IPS-15b (cell line): Measurements from ENCODE around the gene UNC119.
"Not testable (repeated sequence)": the region's sequence is repeated elsewhere in the genome, so short reads cannot be mapped to it uniquely, and the experiment has no call there.

Experiments used
- H3K27me3 ChIP-seq: one replicate; pipeline ENCODE4 v1.6.1; 2013; ENCODE audit warnings: low read length; ENCODE audit not compliant: control insufficient read depth, insufficient read depth
- H3K36me3 ChIP-seq: one replicate; pipeline ENCODE4 v1.6.1; 2013; ENCODE audit warnings: low read length; ENCODE audit not compliant: control insufficient read depth, insufficient read depth
- H3K4me1 ChIP-seq: one replicate; pipeline ENCODE4 v1.6.1; 2013; ENCODE audit warnings: mild to moderate bottlenecking, low read length; ENCODE audit not compliant: control insufficient read depth, insufficient read depth
- H3K4me3 ChIP-seq: one replicate; pipeline ENCODE4 v1.5.1; 2013; ENCODE audit warnings: low read depth, low read length
- H3K9ac ChIP-seq: one replicate; pipeline ENCODE4 v1.6.1; 2013; ENCODE audit warnings: low read depth, mild to moderate bottlenecking, low read length
- H3K9me3 ChIP-seq: one replicate; pipeline ENCODE4 v1.6.1; 2013; ENCODE audit warnings: mild to moderate bottlenecking, low read length; ENCODE audit not compliant: control insufficient read depth, insufficient read depth

UNC119 gene

DNA sequence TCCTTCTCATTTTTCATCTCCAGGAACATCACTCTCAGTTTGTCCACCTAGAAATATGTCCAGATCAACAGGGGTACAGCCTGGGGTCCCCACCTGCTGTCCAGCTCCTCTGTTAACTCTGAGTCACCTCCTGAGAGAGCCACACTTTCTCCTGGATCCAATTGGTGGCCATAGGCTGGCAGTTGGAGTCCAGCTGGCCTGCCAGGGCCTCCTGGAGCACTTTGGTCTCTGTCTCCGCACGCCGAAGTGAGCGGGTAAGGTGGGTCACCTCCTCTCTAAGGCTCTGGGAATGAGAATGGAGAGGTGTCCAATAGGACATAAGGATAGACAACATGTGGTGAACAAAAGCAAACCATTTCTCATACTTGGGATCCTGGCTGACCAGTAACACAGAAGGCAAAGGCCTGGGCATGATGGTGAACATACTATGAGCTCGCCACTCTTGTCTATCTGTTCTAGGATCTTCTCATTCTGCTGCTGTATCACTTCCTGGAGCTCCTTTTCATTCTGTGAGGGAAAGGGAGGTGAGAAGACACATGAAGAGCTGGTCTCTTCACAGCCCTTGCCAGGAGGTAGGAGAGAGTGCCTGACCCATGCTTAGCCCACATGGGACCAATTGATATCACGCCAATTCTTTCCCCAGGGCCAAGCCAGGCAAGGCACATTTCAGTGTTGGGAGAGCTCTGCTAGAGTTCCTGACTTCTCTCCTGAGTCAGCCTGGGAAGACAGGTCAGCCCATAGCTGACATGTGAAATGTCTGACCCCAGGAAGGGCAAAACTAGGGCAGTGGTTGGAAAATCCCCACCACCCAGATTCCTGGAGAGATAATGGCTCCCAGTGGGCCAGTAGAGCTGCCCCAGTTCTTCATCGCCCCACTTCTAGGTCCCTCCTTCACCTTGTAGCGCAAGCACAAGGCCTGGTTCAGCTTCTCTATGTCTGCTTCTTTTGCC is 26.1 kb upstream of the UNC119 start:
- Histone ChIP-seq H3K27me3 (peaks cover 7% of the 10 kb centered on the region), H3K9ac (no peak overlapping the region), H3K36me3 (peaks cover 36% of the 10 kb centered on the region), H3K4me3 (no peak overlapping the region), H3K9me3 (no peaks in the 10 kb centered on the region), H3K4me1 (peaks cover 7% of the 10 kb centered on the region)

DNA sequence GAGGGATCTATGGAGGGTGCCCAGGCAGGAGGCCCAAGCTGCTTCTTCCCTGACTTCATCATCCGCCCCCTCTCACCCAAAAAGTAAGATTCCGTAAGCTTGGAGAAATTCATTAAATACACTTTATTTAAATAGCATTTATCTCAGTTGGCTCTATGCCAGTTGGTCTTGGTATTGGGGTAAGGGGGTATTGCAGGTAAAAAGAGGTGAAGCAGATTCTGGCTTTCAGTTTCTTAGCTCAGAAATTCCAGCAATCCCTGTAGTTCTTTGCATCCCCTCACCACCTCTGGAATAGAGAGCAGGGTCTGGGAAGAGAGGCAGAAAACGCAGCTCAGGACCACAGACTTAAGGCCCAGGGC is 25.0 kb upstream of the UNC119 start:
- Histone ChIP-seq H3K36me3 (peaks cover 33% of the 10 kb centered on the region), H3K9ac (no peak overlapping the region), H3K4me3 (no peak overlapping the region), H3K4me1 (peaks cover 7% of the 10 kb centered on the region), H3K27me3 (peaks cover 16% of the 10 kb centered on the region), H3K9me3 (no peaks in the 10 kb centered on the region)

DNA sequence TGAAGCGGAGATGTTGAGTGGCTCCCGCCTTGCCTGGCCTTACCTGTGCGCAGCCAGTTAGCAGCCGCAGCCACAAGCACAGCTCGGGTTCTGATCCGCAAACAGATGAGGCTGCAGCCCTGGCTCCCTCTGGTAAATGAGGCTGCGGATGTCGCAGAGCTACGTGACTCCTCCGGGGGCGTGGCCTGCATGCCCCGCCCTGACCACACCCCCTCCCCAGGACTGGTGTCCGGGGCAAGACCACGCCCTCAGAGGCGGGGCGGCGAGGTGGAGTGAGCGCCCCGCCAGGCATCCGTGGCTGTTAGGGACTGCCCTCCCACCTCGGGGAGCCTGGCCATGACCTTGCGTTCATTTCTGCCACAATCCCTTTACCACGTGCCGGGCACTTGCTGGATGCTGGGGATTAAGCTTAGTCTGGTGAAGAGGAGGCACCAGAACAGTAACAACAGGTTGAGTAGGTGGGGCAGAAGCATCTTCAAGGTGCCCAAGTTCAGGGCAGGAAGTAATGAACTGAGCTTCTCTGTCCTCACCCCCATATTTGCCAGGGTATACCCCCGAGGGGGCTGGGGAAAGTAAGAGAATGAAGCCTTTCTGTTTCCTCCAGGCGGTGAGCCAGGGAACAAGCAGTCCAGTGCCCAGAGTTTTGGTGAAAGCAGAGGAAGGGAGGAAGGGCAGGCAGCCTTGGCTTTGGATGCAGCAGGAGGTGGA is 24.5 kb upstream of the UNC119 start, which contains the start of gene ALDOC:
TSS of gene ALDOC (minus strand) at position 138 of the 708 bp plus-strand sequence. CDS start 1,363 bp downstream, outside the sequence.
- no peaks in the 10 kb centered on the region for H3K9me3 ChIP-seq
- peaks cover 22% of the 10 kb centered on the region for H3K27me3 ChIP-seq
- no peak within 1 kb of the TSS for H3K9ac ChIP-seq
- H3K36me3 ChIP-seq, result peaks cover 27% of the 10 kb centered on the region
- H3K4me1 ChIP-seq, result peaks cover 7% of the 10 kb centered on the region
- H3K4me3 ChIP-seq, result peak within 1 kb of the TSS; percentile 39

DNA sequence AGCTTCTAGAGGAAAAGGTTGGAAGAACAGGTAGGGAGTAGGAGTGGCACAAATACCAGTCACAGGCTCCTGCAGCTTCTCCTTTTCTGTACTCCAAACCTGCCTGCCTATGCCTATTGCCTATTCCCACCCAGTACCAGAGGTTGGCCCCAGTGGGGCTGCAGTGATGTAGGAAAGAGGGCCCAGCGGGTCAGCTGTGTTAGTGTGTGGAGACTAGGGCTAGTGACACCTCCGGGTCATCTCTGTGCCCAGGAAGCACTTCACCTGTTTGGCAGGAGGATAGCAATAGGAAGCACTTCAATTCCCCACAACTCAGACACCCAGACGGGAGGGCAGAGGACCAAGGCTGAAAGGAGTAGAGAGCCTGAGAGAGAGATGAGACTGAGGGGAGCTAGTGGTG is 23.6 kb upstream of the UNC119 start:
- not testable (repeated sequence) for H3K9ac ChIP-seq

DNA sequence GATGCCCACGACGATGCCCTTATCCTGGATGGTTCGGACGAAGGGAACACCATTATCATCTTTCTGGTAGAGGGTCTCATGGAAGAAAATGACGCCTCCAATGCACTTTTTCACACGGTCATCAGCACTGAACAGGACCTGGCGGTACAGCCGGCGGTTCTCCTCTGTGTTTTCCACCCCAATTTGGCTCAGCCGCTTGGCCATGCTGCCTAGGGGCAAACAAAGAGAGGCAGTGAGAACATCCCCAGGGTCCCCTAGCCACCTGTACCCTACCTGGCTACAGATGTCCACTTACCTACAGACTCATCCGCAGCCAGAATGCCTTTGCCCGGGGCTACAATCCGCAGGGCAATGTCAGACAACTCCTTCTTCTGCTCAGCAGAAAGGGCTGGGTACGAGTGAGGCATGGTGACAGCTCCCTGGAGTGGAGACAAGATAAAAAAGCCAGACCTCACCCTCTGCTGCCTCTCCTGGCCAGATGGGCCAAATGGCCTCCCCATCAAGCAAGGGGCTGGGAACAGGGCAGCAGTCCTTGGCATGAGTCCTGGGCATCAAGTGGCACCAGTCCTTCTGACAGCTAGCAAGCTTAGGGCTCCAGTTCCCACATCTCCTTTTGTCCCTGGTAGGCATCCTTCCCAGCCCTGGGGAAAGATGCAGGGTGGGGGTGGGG is 22.8 kb upstream of the UNC119 start:
- Histone ChIP-seq H3K9ac (no peak overlapping the region), H3K4me3 (no peak overlapping the region), H3K36me3 (peaks cover 20% of the 10 kb centered on the region), H3K4me1 (peaks cover 7% of the 10 kb centered on the region), H3K27me3 (peaks cover 23% of the 10 kb centered on the region), H3K9me3 (no peaks in the 10 kb centered on the region)

More for the DNA sequence above, 23.6 kb upstream of the UNC119 start:
- not testable (repeated sequence) for H3K9me3 ChIP-seq, H3K4me1 ChIP-seq
- Histone ChIP-seq H3K36me3 (peaks cover 24% of the 10 kb centered on the region), H3K4me3 (peak overlapping the region; percentile 26), H3K27me3 (peaks cover 23% of the 10 kb centered on the region)

DNA sequence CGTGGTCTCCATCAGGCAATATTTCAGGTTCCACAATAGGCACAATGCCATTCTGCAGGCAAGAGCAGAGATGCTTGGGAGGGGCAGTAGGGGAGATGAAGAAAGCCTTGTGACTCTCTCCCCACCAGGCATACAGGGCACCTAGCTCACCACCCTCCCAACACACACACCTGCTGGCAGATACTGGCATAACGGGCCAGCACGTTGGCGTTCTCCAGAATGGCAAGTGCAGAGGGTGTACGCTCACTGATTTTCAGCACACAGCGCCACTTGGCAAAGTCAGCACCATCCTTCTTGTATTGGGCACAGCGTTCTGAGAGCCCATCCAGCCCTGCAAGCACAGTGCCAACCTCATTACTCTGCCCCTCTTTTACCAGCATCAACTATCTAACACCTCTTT is 22.1 kb upstream of the UNC119 start:
- no peak overlapping the region for H3K4me3 ChIP-seq
- peaks cover 23% of the 10 kb centered on the region for H3K27me3 ChIP-seq
- no peaks in the 10 kb centered on the region for H3K9me3 ChIP-seq
- H3K36me3 ChIP-seq, result peaks cover 16% of the 10 kb centered on the region
- peaks cover 7% of the 10 kb centered on the region for H3K4me1 ChIP-seq
- no peak overlapping the region for H3K9ac ChIP-seq

DNA sequence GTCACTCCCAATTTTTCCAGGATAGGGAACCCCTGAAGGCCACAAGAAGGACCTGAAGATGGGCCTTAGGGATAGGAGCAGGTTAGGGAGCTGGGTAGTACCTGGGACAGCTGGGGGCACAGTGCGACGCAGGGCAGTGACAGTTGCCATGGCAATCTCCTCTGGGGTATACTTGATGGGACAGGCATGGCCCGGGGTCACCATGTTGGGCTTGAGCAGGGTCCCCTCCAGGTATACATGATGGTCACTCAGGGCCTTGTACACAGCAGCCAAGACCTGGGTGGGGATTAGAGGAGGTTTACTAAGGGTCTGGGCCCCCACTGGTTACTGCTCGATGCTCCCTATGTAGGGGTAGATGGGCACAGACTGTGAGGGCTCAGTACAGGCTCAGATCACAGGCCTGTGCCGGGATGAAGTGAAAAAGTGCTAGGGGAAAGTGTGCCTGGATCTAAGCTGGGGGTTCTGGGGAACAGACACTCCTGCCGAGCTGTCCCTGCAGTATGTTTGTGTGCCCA is 21.6 kb upstream of the UNC119 start:
- Histone ChIP-seq H3K4me3 (no peak overlapping the region), H3K36me3 (peaks cover 11% of the 10 kb centered on the region), H3K4me1 (peaks cover 7% of the 10 kb centered on the region), H3K9ac (no peak overlapping the region), H3K27me3 (peaks cover 23% of the 10 kb centered on the region), H3K9me3 (no peaks in the 10 kb centered on the region)

DNA sequence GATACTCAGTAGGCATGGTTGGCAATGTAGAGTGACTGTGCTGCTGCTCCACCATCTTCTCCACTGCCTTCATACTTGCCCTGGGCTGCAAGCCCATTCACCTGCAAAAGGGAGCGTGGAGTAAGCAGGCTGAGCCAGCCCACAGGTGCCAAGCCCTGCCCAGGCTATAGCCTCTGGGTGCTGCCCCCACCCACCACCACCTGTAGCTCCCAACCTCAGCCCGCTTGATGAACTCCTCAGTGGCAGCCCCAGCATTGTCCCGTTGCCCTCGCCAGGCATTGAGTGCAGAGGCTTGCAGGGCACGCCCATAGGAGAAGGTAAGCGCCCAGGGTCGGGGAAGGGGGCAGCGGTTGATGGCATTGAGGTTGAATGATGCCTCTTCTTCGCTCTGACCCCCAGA is 21.1 kb upstream of the UNC119 start:
- Histone ChIP-seq H3K27me3 (peaks cover 23% of the 10 kb centered on the region), H3K36me3 (peaks cover 6% of the 10 kb centered on the region), H3K9ac (no peak overlapping the region), H3K4me1 (peaks cover 7% of the 10 kb centered on the region), H3K4me3 (no peak overlapping the region), H3K9me3 (no peaks in the 10 kb centered on the region)

DNA sequence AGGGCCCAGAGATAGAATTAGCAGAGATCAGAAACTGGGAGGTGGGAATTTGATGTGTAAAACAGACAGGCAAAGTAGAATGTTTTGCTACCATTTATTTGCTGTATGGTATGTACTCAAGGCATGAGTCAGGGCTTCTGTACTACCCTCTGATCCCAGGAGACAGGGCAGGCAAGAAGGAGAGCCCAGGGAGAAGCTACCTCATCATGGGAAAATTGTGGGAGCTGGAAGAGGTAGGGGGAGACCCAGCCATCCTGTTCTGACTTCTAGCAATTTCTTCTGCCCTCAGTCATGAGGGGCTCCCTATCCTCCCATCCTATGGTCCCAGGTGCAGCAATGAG is 20.6 kb upstream of the UNC119 start:
- H3K4me3 ChIP-seq, result no peak overlapping the region
- no peaks in the 10 kb centered on the region for H3K9me3 ChIP-seq
- peaks cover 7% of the 10 kb centered on the region for H3K4me1 ChIP-seq
- H3K36me3 ChIP-seq, result peaks cover 3% of the 10 kb centered on the region
- peaks cover 23% of the 10 kb centered on the region for H3K27me3 ChIP-seq
- no peak overlapping the region for H3K9ac ChIP-seq

DNA sequence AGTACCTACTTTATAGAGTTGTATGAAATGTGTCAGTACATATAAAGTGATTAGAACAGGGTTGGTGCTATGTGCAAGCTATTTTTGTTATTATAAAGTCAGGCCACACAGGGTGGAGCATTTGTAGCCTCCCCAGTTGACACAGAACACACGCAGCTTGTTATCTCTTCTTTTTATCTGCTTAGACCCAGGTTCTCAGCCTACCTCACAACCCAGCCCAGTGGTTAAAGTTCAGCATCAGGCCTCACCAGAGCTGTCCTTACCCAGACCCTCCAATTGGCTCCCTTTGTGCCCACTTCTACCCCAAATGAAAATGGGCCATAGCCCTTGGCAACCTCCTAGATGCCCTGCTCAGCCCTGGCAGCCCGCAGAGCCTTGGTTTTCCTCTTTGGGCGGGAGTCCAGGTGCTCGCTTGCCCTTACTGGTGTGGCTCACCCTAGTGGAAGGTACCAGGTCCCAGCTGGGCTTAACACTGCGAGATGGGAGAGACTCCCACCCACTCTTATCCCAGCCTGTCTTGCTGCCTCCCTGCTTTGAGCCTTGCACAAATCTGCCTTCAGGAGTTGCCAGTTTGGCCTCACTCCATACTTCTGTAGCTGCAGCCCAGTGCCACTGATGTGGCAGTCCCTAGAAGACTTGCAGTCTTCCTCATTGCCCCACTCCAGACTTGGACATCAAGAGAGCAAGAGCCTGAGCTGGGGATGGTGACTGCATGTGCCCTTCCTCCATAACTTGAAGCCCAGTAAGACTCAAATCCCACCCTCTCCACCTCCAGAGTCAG is 20.0 kb upstream of the UNC119 start:
- Histone ChIP-seq H3K4me1 (peaks cover 7% of the 10 kb centered on the region), H3K9ac (no peak overlapping the region), H3K36me3 (peaks cover 3% of the 10 kb centered on the region), H3K4me3 (no peak overlapping the region), H3K9me3 (no peaks in the 10 kb centered on the region), H3K27me3 (peaks cover 23% of the 10 kb centered on the region)
